ENCODE data around the gene CLSTN2. TPM values are rescaled to one million over a fixed set of nuclear protein-coding genes. Genes with fewer than 3 reads are reported as not detected.

Gene CLSTN2
- total RNA-seq, 1 donor from 2014 or later = 11.8 TPM

- no peak for DNase-seq (ENCODE audit: low spot score in 2 of 2)
- FAIRE-seq = no peak
Measured at GRCh38 chr3:140428380-140428779, 493.4 kb downstream of the CLSTN2 start.

- no peak for FAIRE-seq
Measured at GRCh38 chr3:140429791-140430190, 494.8 kb downstream of the CLSTN2 start.

GRCh38 chr3:140430494-140430893, 495.5 kb downstream of the CLSTN2 start:
- DNase-seq (ENCODE audit: low spot score in 2 of 2) (no peak), FAIRE-seq (no peak)

More at GRCh38 chr3:140429791-140430190, 494.8 kb downstream of the CLSTN2 start:
- no peak for DNase-seq (ENCODE audit: low spot score in 2 of 2)

GRCh38 chr3:140432229-140432669, 497.3 kb downstream of the CLSTN2 start:
- DNase-seq (ENCODE audit: low spot score in 2 of 2) (no peak), FAIRE-seq (no peak)

- no peak for DNase-seq (ENCODE audit: low spot score in 2 of 2)
- no peak for FAIRE-seq
Measured at GRCh38 chr3:140433431-140433830, 498.4 kb downstream of the CLSTN2 start.

GRCh38 chr3:140434261-140434905, 499.4 kb downstream of the CLSTN2 start:
- DNase-seq (ENCODE audit: low spot score in 2 of 2) (no peak), FAIRE-seq (no peak)

- DNase-seq (ENCODE audit: low spot score in 2 of 2) (no peak), FAIRE-seq (no peak)
Measured at GRCh38 chr3:140436421-140436820, 501.4 kb downstream of the CLSTN2 start.

GRCh38 chr3:140438736-140439470, 503.9 kb downstream of the CLSTN2 start:
- FAIRE-seq (no peak), DNase-seq (ENCODE audit: low spot score in 2 of 2) (no peak)

GRCh38 chr3:140439527-140439926, 504.5 kb downstream of the CLSTN2 start:
- DNase-seq (ENCODE audit: low spot score in 2 of 2) (no peak), FAIRE-seq (no peak)

- no peak for DNase-seq (ENCODE audit: low spot score in 2 of 2)
- FAIRE-seq = no peak
Measured at GRCh38 chr3:140440446-140440845, 505.5 kb downstream of the CLSTN2 start.

GRCh38 chr3:140441006-140441405, 506.0 kb downstream of the CLSTN2 start:
- DNase-seq (ENCODE audit: low spot score in 2 of 2) (no peak), FAIRE-seq (no peak)

- no peak for DNase-seq (ENCODE audit: low spot score in 2 of 2)
- no peak for FAIRE-seq
Measured at GRCh38 chr3:140442621-140443020, 507.6 kb downstream of the CLSTN2 start.

GRCh38 chr3:140443073-140443472, 508.1 kb downstream of the CLSTN2 start:
- FAIRE-seq (no peak), DNase-seq (ENCODE audit: low spot score in 2 of 2) (no peak)

GRCh38 chr3:140443806-140444205, 508.8 kb downstream of the CLSTN2 start:
- no peak for FAIRE-seq
- DNase-seq (ENCODE audit: low spot score in 2 of 2) = no peak

- FAIRE-seq = no peak
- DNase-seq (ENCODE audit: low spot score in 2 of 2) = no peak
Measured at GRCh38 chr3:140446734-140447133, 511.7 kb downstream of the CLSTN2 start.

GRCh38 chr3:140447136-140447535, 512.2 kb downstream of the CLSTN2 start:
- FAIRE-seq = no peak

GRCh38 chr3:140448001-140448400, 513.0 kb downstream of the CLSTN2 start:
- no peak for FAIRE-seq
- DNase-seq (ENCODE audit: low spot score in 2 of 2) = no peak

More at GRCh38 chr3:140447136-140447535, 512.2 kb downstream of the CLSTN2 start:
- no peak for DNase-seq (ENCODE audit: low spot score in 2 of 2)

- no peak for DNase-seq (ENCODE audit: low spot score in 2 of 2)
- FAIRE-seq = no peak
Measured at GRCh38 chr3:140449413-140450256, 514.6 kb downstream of the CLSTN2 start.

- DNase-seq (ENCODE audit: low spot score in 2 of 2) (no peak), FAIRE-seq (no peak)
Measured at GRCh38 chr3:140453750-140454149, 518.8 kb downstream of the CLSTN2 start.

GRCh38 chr3:140455521-140456214, 520.7 kb downstream of the CLSTN2 start:
- no peak for FAIRE-seq
- DNase-seq (ENCODE audit: low spot score in 2 of 2) = no peak
